Measurements from ENCODE around the gene INPP5F.
"Not testable (repeated sequence)": the region's sequence is repeated elsewhere in the genome, so short reads cannot be mapped to it uniquely, and the experiment has no call there.

The INPP5F gene

DNA sequence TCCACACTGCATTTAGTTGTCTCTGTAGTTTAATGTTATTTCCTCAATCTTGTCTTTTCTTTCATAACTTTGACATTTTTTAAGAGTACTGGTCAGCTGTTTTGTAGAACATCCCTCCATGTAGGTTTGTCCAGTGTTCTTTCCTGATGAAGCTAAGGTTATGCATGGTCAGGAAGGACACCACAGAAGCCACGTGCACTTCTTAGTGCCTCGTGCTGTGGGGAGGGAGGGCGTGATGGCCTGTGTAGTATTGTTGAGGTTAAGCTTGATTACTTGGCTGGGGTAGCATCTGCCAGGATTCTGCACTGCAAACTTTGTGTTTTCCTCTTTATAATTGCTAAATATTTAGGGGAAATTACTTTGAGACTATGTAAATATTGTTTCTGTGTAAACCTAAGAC, 98.4 kb downstream of the INPP5F start:
- no peak for DNase-seq

GRCh38 chr10:119826771-119827170, 100.9 kb downstream of the INPP5F start:
- no peak for DNase-seq

GRCh38 chr10:119827430-119827829, 101.6 kb downstream of the INPP5F start:
- no peak for DNase-seq

- DNase-seq: no peak
Measured at GRCh38 chr10:119829429-119829828, 103.6 kb downstream of the INPP5F start.

DNA sequence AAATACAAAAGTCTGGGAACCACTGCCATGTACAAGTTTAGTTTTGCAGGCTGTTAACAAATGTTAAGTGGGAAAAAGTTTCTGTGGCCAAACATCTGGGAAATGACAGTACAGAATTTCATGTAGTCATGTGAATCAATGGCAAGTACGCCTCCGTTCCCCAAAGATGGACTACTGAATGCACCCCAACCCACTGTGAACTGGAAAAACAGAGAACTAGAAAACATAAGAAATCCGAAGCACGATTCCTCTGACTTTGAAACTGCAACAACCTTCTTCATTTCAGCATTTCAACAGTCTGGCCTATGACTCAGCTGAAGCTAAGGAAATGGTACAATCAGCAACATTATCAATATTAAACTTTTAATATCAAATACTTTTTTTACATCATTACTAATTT, 105.0 kb downstream of the INPP5F start:
- DNase-seq: no peak

DNA sequence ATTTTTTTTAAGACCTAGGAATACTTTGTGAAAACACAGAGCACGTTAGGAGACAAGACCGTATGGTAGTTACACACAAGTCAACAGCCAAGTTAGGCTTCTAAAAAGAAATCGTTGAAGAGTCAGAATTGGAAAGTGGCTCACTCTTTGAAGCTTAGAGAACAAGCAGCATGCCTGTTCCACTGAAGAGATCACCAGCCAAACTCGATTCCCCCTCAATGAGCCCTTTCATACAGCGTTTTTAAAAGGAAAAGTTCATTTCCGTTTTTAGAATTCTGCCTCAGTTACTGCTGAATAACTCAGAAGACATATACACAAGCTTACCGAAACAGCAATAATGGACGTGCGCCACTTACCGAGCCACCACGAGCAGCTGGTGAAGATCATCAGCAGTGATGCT, 105.8 kb downstream of the INPP5F start:
- DNase-seq: no peak

DNA sequence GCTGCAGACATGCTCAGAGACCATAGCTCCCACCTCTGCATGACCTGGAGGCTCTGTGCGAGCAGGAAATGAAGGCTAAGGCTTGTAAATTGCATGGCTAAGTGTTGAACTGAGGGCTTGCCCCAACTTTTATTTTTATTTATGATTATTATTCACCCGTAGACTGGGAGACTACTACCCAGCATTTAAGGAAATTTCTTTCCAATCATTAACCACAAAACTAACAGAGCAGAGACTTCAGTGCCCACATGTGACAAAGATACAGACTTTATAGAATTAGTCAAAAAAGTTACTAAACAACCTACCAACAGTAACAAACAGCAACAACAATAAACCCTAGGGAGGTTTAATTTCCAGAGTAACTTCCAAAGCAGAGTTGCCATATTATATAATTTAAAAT, 107.1 kb downstream of the INPP5F start:
- no peak for DNase-seq

DNA sequence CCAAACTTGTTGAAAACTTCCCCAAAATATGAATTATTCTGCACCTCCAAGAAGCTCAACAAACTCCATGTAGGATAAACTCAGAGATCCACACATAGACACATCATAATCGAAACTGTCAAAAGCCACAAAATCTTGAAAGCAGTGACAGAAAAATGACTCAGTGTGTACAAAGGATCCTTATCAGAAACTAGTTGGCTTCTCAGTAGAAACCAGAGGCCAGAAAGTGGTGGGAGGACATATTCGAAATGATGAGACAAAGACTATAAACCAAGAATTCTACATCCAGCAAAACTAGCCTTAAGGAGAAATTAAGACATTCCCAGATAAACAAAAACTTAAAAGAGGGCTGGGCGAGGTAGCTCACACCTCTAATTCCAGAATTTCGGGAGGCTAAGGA, 108.3 kb downstream of the INPP5F start:
- DNase-seq: no peak

DNA sequence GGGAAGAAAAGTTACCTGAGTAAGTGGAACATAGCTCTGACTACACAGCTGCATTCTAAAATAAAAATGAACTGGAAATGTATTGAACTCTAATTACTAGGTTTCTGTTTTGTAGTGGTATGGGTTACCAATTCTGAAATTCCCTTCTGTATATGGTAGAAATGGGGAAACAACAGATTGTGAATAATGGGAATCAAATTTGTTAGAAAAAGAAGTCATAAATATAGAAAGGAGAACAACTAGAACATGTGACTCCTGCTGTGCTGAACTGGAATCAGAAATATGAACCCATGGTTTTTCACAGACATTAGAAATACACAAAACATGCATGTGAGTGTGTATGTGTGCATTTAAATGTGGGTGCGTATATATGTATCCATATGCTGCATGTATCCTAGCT, 119.8 kb downstream of the INPP5F start:
- no peak for DNase-seq

DNA sequence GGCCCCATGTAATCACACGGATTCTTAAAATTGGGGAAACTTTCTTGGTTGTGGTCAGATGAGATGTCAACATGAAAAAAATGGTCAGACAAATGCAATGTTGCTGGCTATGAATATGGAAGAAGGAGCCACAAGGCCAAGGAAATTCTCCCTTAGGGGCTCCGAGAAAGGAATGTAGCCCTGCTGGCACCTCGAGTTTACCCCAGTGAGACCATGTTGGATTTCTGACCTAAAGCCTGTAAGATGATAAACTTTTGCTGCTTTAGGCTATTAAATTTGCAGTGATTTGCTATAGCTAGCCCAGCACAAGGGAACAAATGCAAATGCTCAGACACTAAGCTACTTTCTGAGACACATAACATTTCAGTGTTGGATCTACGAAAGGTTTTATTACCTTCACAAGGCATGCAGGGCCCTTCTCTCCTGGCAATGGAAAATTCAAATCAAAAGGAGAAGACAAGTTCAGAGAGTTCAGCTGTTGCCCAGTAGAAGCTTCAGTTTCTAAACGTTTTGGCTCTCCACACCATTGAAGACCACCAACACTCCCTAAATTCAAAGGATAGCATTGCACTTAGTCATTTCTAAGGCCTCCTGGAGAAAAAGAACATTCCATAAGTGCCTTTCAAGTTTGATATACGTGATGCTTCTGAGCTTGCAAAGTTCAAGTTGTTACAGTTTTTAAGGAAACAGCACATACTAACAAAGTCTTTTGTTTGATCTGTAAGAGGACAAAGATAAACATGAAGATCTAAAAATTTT, 123.4 kb downstream of the INPP5F start:
- no peak for DNase-seq

DNA sequence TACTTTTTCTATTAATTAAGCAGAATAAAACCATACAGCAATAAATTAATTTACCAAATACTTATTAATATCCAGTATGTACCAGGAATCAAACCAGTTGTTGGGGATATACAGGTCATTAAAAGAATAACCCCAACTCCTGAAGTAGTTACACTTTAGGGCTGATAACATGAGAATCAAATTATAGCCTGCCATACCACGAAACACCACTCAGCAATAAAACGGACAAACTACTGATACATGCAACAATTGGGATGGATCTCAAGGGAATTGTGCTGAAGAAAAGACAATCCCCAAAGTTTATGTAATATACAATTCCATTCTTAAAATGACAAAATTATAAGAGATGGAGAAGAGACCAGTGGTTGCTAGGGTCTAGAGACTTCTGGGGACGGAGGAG, 124.1 kb downstream of the INPP5F start:
- DNase-seq: no peak

DNA sequence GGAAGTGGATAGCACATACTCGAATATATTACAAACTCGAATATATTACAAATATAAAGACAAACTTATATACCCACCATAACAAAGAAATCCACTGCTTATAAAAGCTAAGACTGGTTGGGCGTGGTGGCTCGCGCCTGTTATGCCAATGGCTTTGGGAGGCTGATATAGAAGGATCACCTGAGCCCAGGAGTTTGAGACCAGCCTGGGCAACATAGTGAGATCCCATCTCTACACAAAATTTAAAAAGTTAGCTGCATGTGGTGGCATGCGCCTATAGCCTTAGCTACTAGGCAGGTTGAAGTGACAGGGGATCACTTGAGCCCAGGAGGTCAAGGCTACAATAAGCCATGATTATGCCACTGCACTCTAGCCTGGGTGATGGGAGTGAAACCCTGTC, 126.4 kb downstream of the INPP5F start:
- no peak for DNase-seq

DNA sequence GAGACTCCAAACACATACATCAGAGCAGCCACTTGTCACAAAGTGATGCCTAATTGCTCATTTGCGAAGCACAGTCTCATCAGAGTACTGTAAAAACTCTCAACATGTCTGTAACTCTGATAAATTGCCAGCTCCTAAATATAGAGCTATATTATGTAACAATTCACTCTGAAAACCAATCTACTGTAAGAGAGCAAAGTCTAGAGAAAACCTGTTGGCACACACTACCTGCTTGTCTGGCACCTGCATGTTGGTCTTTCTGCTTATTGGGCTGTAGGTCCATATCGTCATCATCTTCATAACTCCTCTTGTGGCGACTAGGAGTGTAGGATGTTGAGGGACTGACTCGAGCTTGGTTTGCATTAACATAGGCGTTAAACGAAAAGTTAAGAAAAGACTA, 127.0 kb downstream of the INPP5F start:
- no peak for DNase-seq

GRCh38 chr10:119853574-119853973, 127.7 kb downstream of the INPP5F start:
- DNase-seq: no peak

GRCh38 chr10:119858063-119858462, 132.2 kb downstream of the INPP5F start:
- no peak for DNase-seq

DNA sequence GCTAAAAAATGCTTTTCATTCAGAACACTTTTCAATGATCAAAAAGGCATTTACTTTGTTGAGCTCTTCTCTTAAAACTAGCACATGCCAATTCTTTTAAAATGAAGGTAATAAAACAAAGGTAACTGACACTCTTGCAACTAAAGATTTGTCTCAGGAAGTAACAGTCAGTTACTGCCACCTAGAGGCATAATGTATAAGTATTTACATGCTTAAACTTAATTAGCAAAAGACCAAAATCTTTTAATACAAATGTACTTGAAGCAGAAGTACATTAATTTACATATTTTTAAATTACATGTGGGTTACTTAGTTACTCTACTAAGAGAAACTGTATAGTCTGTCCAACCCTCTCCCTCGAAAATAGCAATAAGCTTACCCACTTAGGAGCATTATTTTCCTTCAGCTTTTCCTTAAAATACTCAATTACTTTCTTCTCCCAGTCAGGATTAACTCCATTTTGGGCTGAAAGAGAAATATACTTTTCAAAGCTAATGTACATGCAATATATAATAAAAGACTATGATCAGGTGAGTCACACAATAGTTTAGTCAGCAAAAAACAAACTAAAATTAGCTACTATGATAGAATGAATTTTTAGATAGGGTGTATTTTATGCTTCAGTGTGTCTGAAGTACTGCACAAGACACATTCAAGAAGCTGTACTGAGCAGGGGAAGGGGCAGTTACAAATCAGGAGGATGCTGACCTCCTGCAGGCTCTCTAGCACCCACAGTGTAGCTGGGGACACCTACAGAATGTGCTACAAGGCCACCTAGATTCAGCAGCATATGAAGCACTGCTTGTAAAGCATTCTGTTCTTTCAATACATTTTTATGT, 133.8 kb downstream of the INPP5F start:
- no peak for DNase-seq

DNA sequence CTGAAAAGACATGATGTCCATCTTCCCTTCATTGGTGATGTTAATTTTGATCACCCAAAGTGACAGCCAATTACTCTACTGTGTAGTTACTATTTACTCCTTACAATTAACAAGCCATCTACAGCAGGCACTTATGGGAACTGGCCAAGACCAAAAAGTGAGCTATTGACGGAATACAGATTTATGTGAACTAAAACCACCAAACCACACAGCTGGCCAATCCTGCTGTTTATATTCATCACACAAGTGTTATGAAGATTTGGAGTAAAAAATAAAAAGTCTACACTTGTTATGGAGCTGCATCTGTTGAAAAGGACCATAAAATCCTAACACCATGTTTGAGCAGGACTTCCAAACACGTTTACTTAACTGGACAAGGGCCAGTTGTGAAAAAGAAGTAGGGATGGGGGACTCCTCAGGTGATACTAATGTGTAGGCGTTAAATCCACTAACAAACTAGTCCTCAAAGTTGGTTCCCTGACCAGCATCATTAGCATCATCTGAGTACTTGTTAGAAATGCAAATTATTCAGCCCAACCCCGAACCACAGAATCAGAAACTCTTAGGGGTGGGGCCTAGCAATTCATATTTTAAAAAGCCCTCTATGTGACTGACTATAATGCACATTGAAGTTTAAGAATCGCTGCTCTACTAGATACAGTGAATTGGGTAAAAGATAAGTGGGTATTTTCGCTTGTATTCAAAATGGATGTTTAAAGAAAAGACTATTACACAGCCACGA, 135.2 kb downstream of the INPP5F start:
- no peak for DNase-seq

DNA sequence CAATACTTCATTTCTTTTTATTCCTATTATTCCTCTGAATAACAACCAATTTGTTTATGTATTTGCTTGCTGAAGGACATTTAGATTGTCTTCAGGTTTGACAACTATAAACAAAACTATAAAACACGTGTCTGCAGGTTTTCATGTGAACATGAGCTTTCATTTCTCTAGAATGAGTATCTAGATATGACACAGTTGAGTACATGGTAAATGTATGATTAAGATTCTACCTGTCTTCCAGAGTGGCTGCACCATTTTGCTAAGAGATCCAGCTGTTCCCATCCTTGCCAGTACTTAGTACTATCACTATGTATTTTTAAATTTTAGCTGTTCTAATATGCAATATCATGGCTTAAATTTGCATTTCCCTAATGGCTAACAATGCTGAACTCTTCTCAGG, 136.7 kb downstream of the INPP5F start:
- DNase-seq: no peak

GRCh38 chr10:119863951-119864565, 138.2 kb downstream of the INPP5F start:
- DNase-seq: no peak

DNA sequence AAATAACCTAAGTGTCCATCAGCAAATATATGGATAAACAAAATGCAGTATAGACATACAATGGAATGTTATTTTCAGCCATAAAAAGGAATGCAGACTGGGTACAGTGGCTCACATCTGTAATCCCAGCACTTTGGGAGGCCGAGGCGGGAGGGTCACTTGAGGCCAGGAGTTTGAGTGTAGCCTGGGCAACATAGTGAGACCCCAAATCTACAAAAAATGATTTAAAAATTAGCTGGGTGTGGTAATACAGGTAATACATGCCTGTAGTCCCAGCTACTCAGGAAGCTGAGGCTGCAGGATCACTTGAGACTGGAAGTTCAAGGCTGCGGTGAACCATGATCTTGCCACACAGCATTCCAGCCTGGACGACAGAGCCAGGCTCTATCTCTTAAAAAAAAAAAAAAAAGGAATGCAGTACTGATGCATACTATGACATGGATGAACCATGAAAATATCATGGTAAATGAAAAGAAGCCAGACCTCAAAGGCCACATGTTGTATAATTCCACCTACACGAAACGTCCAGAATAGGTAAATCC, 139.9 kb downstream of the INPP5F start:
- no peak for DNase-seq

- no peak for DNase-seq
Measured at GRCh38 chr10:119867317-119867716, 141.5 kb downstream of the INPP5F start.

- not testable (repeated sequence) for DNase-seq
Measured at GRCh38 chr10:119869398-119869797, 143.5 kb downstream of the INPP5F start.
